Subcutaneous abdominal adipose tissue (tissue), 5 donors: ENCODE measurements around the gene STAG1.
"Not testable (repeated sequence)": the region's sequence is repeated elsewhere in the genome, so short reads cannot be mapped to it uniquely, and the experiment has no call there.

Experiments
- H3K27ac ChIP-seq: one replicate; pipeline ENCODE4 v1.7.0; 2013; ENCODE audit warnings: low read depth, mild to moderate bottlenecking, inconsistent platforms, low read length, moderate library complexity
- H3K27me3 ChIP-seq, 5 donors: one replicate each; pipeline ENCODE4 v1.7.0; 2013; ENCODE audit warnings: low read length in 5 of 5, inconsistent platforms in 1 of 5; ENCODE audit not compliant: control insufficient read depth in 5 of 5, insufficient read depth in 4 of 5
- H3K36me3 ChIP-seq, 5 donors: one replicate each; pipeline ENCODE4 v1.7.0; 2013; ENCODE audit warnings: low read length in 5 of 5; ENCODE audit not compliant: control insufficient read depth in 5 of 5, insufficient read depth in 5 of 5
- H3K4me1 ChIP-seq, 5 donors: one replicate each; pipeline ENCODE4 v1.7.0; 2013; ENCODE audit warnings: low read length in 5 of 5, mild to moderate bottlenecking in 3 of 5, moderate library complexity in 1 of 5; ENCODE audit not compliant: control insufficient read depth in 5 of 5, insufficient read depth in 5 of 5
- H3K4me3 ChIP-seq, 5 donors: one replicate each; pipeline ENCODE4 v1.7.0; 2013; ENCODE audit warnings: low read length in 5 of 5, low read depth in 1 of 5
- H3K9ac ChIP-seq, 5 donors: one replicate each; pipeline ENCODE4 v1.7.0; 2013; ENCODE audit warnings: low read length in 5 of 5, mild to moderate bottlenecking in 4 of 5, moderate library complexity in 3 of 5
- H3K9me3 ChIP-seq, 5 donors: one replicate each; pipeline ENCODE4 v1.7.0; 2013; ENCODE audit warnings: low read length in 5 of 5; ENCODE audit not compliant: control insufficient read depth in 5 of 5
- donor health status: healthy.
- donor health status: healthy.
- donor health status: healthy.
- donor health status: healthy.
- donor health status: healthy.

STAG1 gene

DNA sequence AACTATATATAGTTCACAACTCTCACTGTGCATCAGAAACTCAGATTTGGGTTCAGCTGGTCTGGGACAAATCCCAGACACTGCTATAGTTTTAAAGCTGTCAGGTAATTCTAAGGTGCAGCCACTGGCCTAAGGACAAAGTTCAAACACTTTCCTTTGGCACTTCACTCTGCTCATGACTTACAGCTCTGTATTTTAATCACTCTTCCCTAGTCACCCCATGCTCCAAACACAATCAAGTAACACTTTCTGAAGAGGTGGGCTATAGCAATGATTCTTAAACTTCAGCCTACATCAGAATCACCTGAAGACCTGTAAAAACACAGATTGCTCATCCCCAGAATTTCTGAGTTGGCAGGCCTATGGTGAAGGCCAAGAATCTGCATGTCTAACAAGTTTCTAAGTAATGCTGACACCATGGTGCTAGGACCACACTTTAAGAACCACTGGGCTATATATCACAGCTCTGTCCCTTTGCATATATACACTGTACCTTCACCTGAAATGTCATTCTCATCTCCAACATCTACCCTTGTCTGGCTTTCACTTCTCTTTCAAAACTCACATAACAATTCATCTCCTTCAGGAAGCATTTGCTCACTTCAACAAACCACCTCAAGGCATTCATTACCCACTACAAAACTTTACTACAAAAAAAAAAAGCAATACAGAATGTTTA is 21.4 kb downstream of the STAG1 start:
- H3K9ac ChIP-seq = no peak overlapping the region
- no peak overlapping the region for H3K4me3 ChIP-seq
- no peak overlapping the region for H3K27ac ChIP-seq
- no peaks in the 10 kb centered on the region for H3K9me3 ChIP-seq
- no peaks in the 10 kb centered on the region for H3K27me3 ChIP-seq
- peaks cover 0 to 26% (median 14%) of the 10 kb centered on the region in 5 donors for H3K4me1 ChIP-seq
- H3K36me3 ChIP-seq = no peaks in the 10 kb centered on the region

DNA sequence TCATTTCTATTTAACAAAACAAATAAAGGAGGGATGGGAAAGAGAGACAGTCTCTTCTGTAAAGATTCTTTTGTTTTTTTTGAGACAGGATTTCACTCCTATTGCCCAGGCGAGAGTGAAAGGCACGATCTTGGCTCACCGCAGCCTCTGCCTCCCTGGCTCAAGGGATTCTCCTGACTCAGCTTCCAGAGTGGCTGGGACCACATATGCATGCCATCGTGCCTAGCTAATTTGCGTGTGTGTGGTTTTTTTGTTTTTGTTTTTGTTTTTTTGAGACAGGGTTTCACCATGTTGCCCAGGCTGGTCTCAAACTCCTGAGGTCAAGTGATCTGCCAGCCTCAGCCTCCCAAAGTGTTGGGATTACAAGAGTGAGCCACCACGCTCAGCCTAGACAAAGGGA is 23.3 kb downstream of the STAG1 start:
- Histone ChIP-seq H3K9ac (peak overlapping the region in 1 of 5 donors; percentile 20), H3K4me3 (no peak overlapping the region), H3K9me3 (no peaks in the 10 kb centered on the region), H3K4me1 (peaks cover 0 to 24% (median 10%) of the 10 kb centered on the region in 5 donors), H3K36me3 (no peaks in the 10 kb centered on the region), H3K27me3 (no peaks in the 10 kb centered on the region), H3K27ac (no peak overlapping the region)

DNA sequence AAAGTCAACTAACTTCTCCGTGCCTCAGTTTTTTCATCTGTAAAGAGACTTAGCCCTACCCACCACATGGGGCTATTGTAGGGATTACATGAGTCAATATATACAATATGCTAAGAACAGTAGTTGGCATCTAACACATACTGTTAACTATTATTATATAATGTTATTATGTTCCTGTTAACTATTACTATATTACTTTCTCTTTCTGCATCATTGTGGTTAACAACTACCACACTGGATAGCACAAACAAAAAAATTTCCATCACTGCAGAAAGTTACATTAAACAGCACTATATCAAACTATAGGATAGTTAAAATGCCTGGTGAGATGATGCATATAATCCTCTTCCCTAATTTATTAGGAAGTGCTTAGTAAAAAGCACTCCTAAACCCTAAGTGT is 23.7 kb downstream of the STAG1 start:
- Histone ChIP-seq H3K9ac (no peak overlapping the region), H3K4me1 (peaks cover 0 to 24% (median 10%) of the 10 kb centered on the region in 5 donors), H3K4me3 (no peak overlapping the region), H3K9me3 (no peaks in the 10 kb centered on the region), H3K36me3 (no peaks in the 10 kb centered on the region), H3K27me3 (no peaks in the 10 kb centered on the region), H3K27ac (no peak overlapping the region)

DNA sequence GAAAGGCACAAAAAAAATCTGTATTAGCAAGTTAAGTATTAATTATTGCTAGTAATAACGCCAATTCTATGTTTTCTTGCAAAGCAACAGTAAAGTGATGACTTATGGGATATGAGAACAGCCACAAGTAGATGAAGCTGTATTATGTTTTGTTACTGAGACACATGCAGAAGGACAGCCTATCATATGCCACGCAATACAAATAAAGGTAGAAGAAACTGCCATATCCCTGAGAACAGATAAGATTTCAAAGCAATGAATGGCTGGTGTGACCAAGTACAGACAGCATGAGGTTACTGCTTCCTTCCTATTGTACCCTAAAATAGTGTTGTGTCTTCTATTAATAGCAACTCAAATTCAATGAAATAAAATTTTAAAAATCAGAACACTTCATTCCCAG is 26.7 kb downstream of the STAG1 start:
- H3K9me3 ChIP-seq = no peaks in the 10 kb centered on the region
- H3K4me1 ChIP-seq = peaks cover 0 to 32% (median 18%) of the 10 kb centered on the region in 5 donors
- H3K4me3 ChIP-seq = no peak overlapping the region
- H3K36me3 ChIP-seq = no peaks in the 10 kb centered on the region
- H3K27me3 ChIP-seq = no peaks in the 10 kb centered on the region
- no peak overlapping the region for H3K27ac ChIP-seq
- H3K9ac ChIP-seq = no peak overlapping the region

DNA sequence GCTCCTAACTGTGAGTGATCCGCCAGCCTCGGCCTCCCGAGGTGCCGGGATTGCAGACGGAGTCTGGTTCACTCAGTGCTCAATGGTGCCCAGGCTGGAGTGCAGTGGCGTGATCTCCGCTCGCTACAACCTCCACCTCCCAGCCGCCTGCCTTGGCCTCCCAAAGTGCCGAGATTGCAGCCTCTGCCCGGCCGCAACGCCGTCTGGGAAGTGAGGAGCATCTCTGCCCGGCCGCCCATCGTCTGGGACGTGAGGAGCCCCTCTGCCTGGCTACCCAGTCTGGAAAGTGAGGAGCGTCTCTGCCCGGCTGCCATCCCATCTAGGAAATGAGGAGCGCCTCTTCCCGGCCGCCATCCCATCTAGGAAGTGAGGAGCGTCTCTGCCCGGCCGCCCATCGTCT is 29.3 kb downstream of the STAG1 start:
- H3K27ac ChIP-seq, H3K9me3 ChIP-seq, H3K36me3 ChIP-seq, H3K9ac ChIP-seq, H3K27me3 ChIP-seq, H3K4me3 ChIP-seq: not testable (repeated sequence)
- peaks cover 0 to 24% (median 13%) of the 10 kb centered on the region in 5 donors for H3K4me1 ChIP-seq

DNA sequence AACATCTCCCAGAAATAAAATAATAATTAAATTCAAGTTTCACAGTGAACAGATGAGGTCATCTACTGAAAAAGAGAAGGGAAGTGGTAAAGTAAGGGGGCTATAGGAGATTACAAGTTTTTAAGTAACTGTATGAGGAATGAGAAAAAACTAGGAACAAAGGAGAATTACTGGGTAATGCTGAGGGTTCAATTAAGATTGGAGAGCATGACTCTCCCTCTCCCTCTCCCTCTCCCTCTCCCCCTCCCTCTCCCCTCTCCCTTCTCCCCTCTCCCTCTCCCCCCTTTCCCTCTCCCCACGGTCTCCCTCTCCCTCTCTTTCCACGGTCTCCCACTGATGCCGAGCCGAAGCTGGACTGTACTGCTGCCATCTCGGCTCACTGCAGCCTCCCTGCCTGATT is 29.8 kb downstream of the STAG1 start:
- not testable (repeated sequence) for H3K4me3 ChIP-seq, H3K9ac ChIP-seq, H3K27me3 ChIP-seq, H3K36me3 ChIP-seq, H3K27ac ChIP-seq, H3K9me3 ChIP-seq
- peaks cover 0 to 24% (median 13%) of the 10 kb centered on the region in 5 donors for H3K4me1 ChIP-seq

DNA sequence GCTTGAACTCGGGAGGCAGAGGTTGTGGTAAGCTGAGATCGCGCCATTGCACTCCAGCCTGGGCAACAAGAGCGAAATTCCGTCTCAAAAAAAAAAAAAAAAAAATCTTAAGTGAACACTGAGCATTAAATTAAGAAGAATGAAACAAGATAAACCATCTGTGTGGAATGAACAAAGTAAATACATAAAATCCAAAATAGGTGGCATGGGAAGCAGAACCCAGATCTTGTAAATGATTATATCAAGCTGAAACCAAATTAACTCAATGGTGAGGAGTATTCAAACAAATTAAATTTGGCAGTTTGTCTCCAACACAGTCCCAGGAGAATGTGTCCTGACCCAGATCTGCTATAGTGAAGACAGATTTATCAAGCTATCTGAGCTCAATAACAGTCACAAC is 32.1 kb downstream of the STAG1 start:
- Histone ChIP-seq H3K27ac (no peak overlapping the region), H3K9ac (no peak overlapping the region), H3K27me3 (no peaks in the 10 kb centered on the region), H3K4me3 (no peak overlapping the region), H3K36me3 (no peaks in the 10 kb centered on the region), H3K9me3 (no peaks in the 10 kb centered on the region), H3K4me1 (peaks cover 0 to 11% (median 8%) of the 10 kb centered on the region in 5 donors)

DNA sequence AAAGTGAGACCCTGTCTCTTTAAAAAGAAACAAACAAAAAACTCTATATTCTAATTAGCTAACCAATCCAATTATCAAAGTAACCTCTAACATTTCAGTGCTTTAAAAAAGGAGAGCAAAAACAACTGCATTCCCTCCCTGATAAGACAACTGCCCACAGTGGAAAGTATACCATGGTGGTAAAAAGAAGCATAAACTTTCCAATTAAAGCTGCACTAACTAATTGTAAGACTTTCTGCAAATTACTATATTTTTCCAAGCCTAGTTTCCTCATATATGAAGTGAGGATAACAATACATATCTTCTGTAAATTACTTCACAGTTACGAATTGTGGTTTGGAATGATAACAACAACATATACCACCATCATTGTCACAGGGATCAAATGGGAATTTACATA is 35.5 kb downstream of the STAG1 start:
- Histone ChIP-seq H3K4me1 (peaks cover 0 to 14% (median 8%) of the 10 kb centered on the region in 5 donors), H3K27ac (no peak overlapping the region), H3K4me3 (no peak overlapping the region), H3K9me3 (no peaks in the 10 kb centered on the region), H3K27me3 (no peaks in the 10 kb centered on the region), H3K9ac (no peak overlapping the region), H3K36me3 (peaks cover 0 to 4% (median 0%) of the 10 kb centered on the region in 5 donors)

DNA sequence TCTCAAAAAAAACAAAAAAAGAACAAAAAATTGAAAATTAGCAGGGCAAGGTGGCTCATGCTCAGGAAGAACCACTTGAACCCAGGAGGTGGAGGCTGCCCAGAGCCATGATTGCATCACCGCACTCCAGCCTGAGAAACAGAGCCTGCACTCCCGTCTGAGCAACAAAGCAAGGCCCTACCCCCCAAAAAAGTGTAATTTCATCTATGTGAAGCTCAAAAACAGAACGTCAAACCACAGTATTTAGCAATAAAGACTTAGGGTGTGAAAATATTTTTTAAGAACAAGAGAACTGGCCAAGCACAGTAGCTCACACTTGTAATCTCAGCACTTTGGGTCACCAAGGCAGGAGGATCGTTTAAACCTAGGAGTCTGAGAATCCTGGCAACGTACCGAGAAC is 38.2 kb downstream of the STAG1 start:
- no peak overlapping the region for H3K27ac ChIP-seq
- H3K4me3 ChIP-seq = no peak overlapping the region
- H3K9ac ChIP-seq = no peak overlapping the region
- no peaks in the 10 kb centered on the region for H3K9me3 ChIP-seq
- no peaks in the 10 kb centered on the region for H3K27me3 ChIP-seq
- H3K4me1 ChIP-seq = peaks cover 0 to 3% (median 0%) of the 10 kb centered on the region in 5 donors
- H3K36me3 ChIP-seq = peaks cover 0 to 4% (median 0%) of the 10 kb centered on the region in 5 donors

DNA sequence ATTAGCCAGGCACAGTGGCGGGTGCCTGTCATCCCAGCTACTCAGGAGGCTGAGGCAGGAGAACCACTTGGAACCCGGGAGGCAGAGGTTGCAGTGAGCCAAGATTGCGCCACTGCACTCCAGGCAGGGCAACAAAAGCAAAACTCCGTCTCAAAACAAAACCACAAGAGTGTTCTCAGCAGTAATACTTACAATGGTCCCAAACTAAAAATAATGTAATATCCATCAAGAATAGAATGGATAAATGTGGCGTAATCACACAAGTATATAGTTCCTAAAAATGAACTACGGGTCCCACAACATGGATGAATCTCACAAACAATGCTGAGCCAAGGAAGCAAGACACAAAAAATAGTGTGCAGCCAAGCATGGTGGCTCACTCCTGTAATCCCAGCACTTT is 39.2 kb downstream of the STAG1 start:
- no peak overlapping the region for H3K9ac ChIP-seq
- no peaks in the 10 kb centered on the region for H3K9me3 ChIP-seq
- H3K27me3 ChIP-seq = no peaks in the 10 kb centered on the region
- peaks cover 0 to 4% (median 0%) of the 10 kb centered on the region in 5 donors for H3K36me3 ChIP-seq
- H3K27ac ChIP-seq = no peak overlapping the region
- H3K4me3 ChIP-seq = no peak overlapping the region
- peaks cover 0 to 3% (median 0%) of the 10 kb centered on the region in 5 donors for H3K4me1 ChIP-seq
